ENCODE data around the gene KLF5. TPM values are rescaled to one million over a fixed set of nuclear protein-coding genes. Genes with fewer than 3 reads are reported as not detected.

Gene KLF5
- total and polyA plus RNA-seq, 2 experiments from 2014 or later = 5.5 to 5.6 TPM

DNA sequence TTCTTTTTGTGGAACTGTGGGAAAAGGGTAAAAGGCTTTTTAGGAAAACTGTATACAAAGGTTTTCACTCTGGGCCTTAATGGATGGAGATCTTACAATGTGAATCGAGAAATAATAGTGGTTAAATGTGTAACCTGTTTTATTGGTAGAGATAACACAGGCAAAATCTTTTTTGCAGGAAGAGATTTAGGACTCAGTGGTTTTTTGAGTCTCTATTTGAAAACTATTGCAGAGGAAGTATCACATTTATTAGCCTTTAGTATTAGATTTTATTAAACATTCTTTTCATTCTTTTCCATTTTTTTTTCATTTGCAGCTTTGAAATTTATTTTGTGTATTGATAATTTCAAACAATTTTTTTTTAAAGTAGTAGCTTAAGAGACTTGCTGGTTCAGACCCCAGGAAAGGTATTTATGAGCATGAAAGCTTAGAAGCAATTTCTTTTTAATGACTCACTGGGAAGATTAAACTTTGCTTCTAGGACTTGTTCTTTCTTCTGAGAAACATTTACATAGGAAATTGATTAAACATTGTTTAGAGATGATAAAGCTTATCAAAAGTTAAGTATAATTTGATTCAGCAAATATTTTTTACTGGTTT, 10.5 kb downstream of the KLF5 start:
- H4K20me1 ChIP-seq (ENCODE audit: insufficient read depth) = peaks cover 3% of the 10 kb centered on the region; the same call in 1 of the 2 replicates
- H3K4me2 ChIP-seq (ENCODE audit: unreplicated experiment) = no peak overlapping the region
- WGBS, 2 experiments (ENCODE audit: low coverage in 1 of 2, low lambda C conversion rate in 2 of 2, missing lambda C conversion rate in 2 of 2) = 44 to 64% methylated on average over 1 of the region's 1 CpG
- in situ Hi-C loops (cut with MboI) = loop anchor here (25.0 kb wide), 1 partner anchor 643 kb away; no protein-coding TSS in a partner anchor
- no peak overlapping the region for H2AFZ ChIP-seq
- H3K9ac ChIP-seq = no peak overlapping the region
- DNase-seq = no peak
- H3K9me2 ChIP-seq (ENCODE audit: insufficient read depth) = no peaks in the 10 kb centered on the region
- no peaks in the 10 kb centered on the region for H3K27me3 ChIP-seq (replicated peaks; ENCODE audit: insufficient read depth)
- peaks cover 6% of the 10 kb centered on the region; the same call in 1 of the 2 replicates for H3K4me1 ChIP-seq (ENCODE audit: insufficient read depth)
- TF ChIP-seq EZH2phosphoT487 (IDR thresholded peaks at IDR 0.05; ENCODE audit: insufficient read depth, low read depth) (no peak), EZH2 (IDR thresholded peaks at IDR 0.05; ENCODE audit: insufficient read depth, poor library complexity, severe bottlenecking) (no peak)
- H3K79me2 ChIP-seq (ENCODE audit: insufficient read depth) = no peaks in the 10 kb centered on the region
- H3K36me3 ChIP-seq (ENCODE audit: low read depth) = no peaks in the 10 kb centered on the region
- no peak overlapping the region for H3K4me3 ChIP-seq
- no peak overlapping the region for H3K27ac ChIP-seq
- H3F3A ChIP-seq (ENCODE audit: insufficient read depth) = no peaks in the 10 kb centered on the region
- H3K9me3 ChIP-seq (ENCODE audit: low read depth) = no peaks in the 10 kb centered on the region

DNA sequence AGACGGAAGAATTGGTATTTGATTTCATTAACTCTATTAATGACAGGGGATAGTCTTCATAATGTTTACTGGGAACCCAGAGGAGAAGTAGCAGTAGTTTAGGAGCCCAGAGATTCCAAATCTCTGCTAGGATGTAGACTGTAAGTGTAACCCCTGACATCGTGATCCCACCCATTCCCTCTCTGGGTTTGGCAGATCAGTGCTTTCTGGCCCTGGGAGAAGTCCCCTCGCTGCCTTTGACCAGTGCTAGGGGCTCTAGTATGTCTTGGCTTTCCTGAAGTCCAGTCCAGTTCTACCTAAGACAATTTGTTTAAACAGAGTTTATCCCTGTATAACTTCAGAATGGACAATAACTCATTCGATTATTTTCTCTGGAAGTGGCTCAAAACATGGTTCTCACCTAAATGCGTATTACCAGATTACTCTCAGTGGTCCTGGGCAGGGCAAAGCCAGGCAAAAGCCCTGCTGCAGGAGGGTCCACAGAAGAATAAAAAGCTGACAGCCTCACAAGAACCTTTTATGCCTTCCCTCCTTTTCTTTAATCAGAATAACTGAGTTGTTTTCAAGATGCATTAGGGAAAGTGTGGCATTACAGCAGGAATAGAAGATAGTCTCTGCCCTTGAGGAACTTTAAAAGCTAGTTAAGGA, 11.8 kb downstream of the KLF5 start:
- Histone ChIP-seq H3K9me2 (ENCODE audit: insufficient read depth) (no peaks in the 10 kb centered on the region), H3K4me1 (ENCODE audit: insufficient read depth) (peaks cover 6% of the 10 kb centered on the region; the same call in 1 of the 2 replicates), H3K27me3 (replicated peaks; ENCODE audit: insufficient read depth) (no peaks in the 10 kb centered on the region), H3K4me2 (ENCODE audit: unreplicated experiment) (no peak overlapping the region), H3K9me3 (ENCODE audit: low read depth) (no peaks in the 10 kb centered on the region), H3K79me2 (ENCODE audit: insufficient read depth) (no peaks in the 10 kb centered on the region), H3K9ac (no peak overlapping the region), H3K27ac (no peak overlapping the region), H3K4me3 (no peak overlapping the region), H3K36me3 (ENCODE audit: low read depth) (no peaks in the 10 kb centered on the region), H2AFZ (no peak overlapping the region), H3F3A (ENCODE audit: insufficient read depth) (no peaks in the 10 kb centered on the region), H4K20me1 (ENCODE audit: insufficient read depth) (peaks cover 3% of the 10 kb centered on the region; the same call in 1 of the 2 replicates)
- no peak for TF ChIP-seq EZH2 (IDR thresholded peaks at IDR 0.05; ENCODE audit: insufficient read depth, poor library complexity, severe bottlenecking)
- 98% methylated on average over 5 of the region's 5 CpGs for WGBS, 2 experiments (ENCODE audit: low coverage in 1 of 2, low lambda C conversion rate in 2 of 2, missing lambda C conversion rate in 2 of 2)
- DNase-seq = no peak
- in situ Hi-C loops (cut with MboI) = loop anchor here (25.0 kb wide), 1 partner anchor 642 kb away; no protein-coding TSS in a partner anchor

- Histone ChIP-seq H3K4me3 (no peak overlapping the region), H3K27ac (no peak overlapping the region), H2AFZ (no peak overlapping the region), H3K4me1 (ENCODE audit: insufficient read depth) (peaks cover 6% of the 10 kb centered on the region; the same call in 1 of the 2 replicates), H3K9me3 (ENCODE audit: low read depth) (no peaks in the 10 kb centered on the region), H3K36me3 (ENCODE audit: low read depth) (peaks cover 10% of the 10 kb centered on the region; the same call in 1 of the 2 replicates), H4K20me1 (ENCODE audit: insufficient read depth) (no peaks in the 10 kb centered on the region), H3K79me2 (ENCODE audit: insufficient read depth) (no peaks in the 10 kb centered on the region), H3K4me2 (ENCODE audit: unreplicated experiment) (no peak overlapping the region), H3K9me2 (ENCODE audit: insufficient read depth) (no peaks in the 10 kb centered on the region), H3K27me3 (replicated peaks; ENCODE audit: insufficient read depth) (no peaks in the 10 kb centered on the region), H3K9ac (no peak overlapping the region), H3F3A (ENCODE audit: insufficient read depth) (no peaks in the 10 kb centered on the region)
- DNase-seq = no peak
- no peak for TF ChIP-seq EZH2 (IDR thresholded peaks at IDR 0.05; ENCODE audit: insufficient read depth, poor library complexity, severe bottlenecking)
- no peak for TF ChIP-seq EZH2phosphoT487 (IDR thresholded peaks at IDR 0.05; ENCODE audit: insufficient read depth, low read depth)
- WGBS, 2 experiments (ENCODE audit: low coverage in 1 of 2, low lambda C conversion rate in 2 of 2, missing lambda C conversion rate in 2 of 2) = 88 to 93% methylated on average over 10 of the region's 10 CpGs
- in situ Hi-C loops (cut with MboI) = loop anchor here (25.0 kb wide), 1 partner anchor 640 kb away; no protein-coding TSS in a partner anchor
Observed at GRCh38 chr13:73072239-73072900, 13.6 kb downstream of the KLF5 start.

GRCh38 chr13:73073050-73073449, 14.2 kb downstream of the KLF5 start:
- H2AFZ ChIP-seq = no peak overlapping the region
- H3K27me3 ChIP-seq (replicated peaks; ENCODE audit: insufficient read depth) = no peaks in the 10 kb centered on the region
- H3K36me3 ChIP-seq (ENCODE audit: low read depth) = peaks cover 10% of the 10 kb centered on the region; the same call in 1 of the 2 replicates
- DNase-seq = no peak
- H3F3A ChIP-seq (ENCODE audit: insufficient read depth) = no peaks in the 10 kb centered on the region
- 95 to 97% methylated on average over 3 of the region's 3 CpGs for WGBS, 2 experiments (ENCODE audit: low coverage in 1 of 2, low lambda C conversion rate in 2 of 2, missing lambda C conversion rate in 2 of 2)
- no peak overlapping the region for H3K4me2 ChIP-seq (ENCODE audit: unreplicated experiment)
- no peaks in the 10 kb centered on the region for H3K9me3 ChIP-seq (ENCODE audit: low read depth)
- in situ Hi-C loops (cut with MboI) = loop anchor here (25.0 kb wide), 1 partner anchor 639 kb away; no protein-coding TSS in a partner anchor
- H3K9ac ChIP-seq = no peak overlapping the region
- no peak overlapping the region for H3K27ac ChIP-seq
- no peaks in the 10 kb centered on the region for H3K79me2 ChIP-seq (ENCODE audit: insufficient read depth)
- TF ChIP-seq EZH2 (IDR thresholded peaks at IDR 0.05; ENCODE audit: insufficient read depth, poor library complexity, severe bottlenecking) (no peak), EZH2phosphoT487 (IDR thresholded peaks at IDR 0.05; ENCODE audit: insufficient read depth, low read depth) (no peak)
- no peaks in the 10 kb centered on the region for H4K20me1 ChIP-seq (ENCODE audit: insufficient read depth)
- no peak overlapping the region for H3K4me3 ChIP-seq
- H3K4me1 ChIP-seq (ENCODE audit: insufficient read depth) = peaks cover 6% of the 10 kb centered on the region; the same call in 1 of the 2 replicates
- H3K9me2 ChIP-seq (ENCODE audit: insufficient read depth) = no peaks in the 10 kb centered on the region

Data from GM23248 (cell line).